GM19023 (cell line): ENCODE data around the gene PLPP2.

Experiments used
- ATAC-seq: cut with Tn5 transposase; IDR thresholded peaks from one replicate; pipeline ENCODE4 v1.9.1; 2021; ENCODE audit warnings: mild to moderate bottlenecking, moderate library complexity; ENCODE audit not compliant: unreplicated experiment

The PLPP2 gene

GRCh38 chr19:294341-294945 is 3.2 kb upstream of the PLPP2 start:
- ATAC-seq: no peak

GRCh38 chr19:293436-294110 is 2.4 kb upstream of the PLPP2 start:
- no peak for ATAC-seq

- ATAC-seq: no peak
Observed at GRCh38 chr19:292951-293350, 1.7 kb upstream of the PLPP2 start.

GRCh38 chr19:292281-292884 is 1.2 kb upstream of the PLPP2 start:
- no peak for ATAC-seq

GRCh38 chr19:291561-292280 is 518 bp upstream of the PLPP2 start:
- no peak for ATAC-seq

- no peak for ATAC-seq
Observed at GRCh38 chr19:290372-291005, 714 bp downstream of the PLPP2 start.

- ATAC-seq: no peak
Observed at GRCh38 chr19:289651-290371, 1.4 kb downstream of the PLPP2 start.

- ATAC-seq: no peak
Observed at GRCh38 chr19:288911-289310, 2.3 kb downstream of the PLPP2 start.

GRCh38 chr19:287381-287871 is 3.8 kb downstream of the PLPP2 start:
- no peak for ATAC-seq

GRCh38 chr19:283395-283794 is 7.8 kb downstream of the PLPP2 start:
- ATAC-seq: no peak

- no peak for ATAC-seq
Observed at GRCh38 chr19:282501-282900, 8.7 kb downstream of the PLPP2 start.

GRCh38 chr19:281992-282391 is 9.2 kb downstream of the PLPP2 start:
- no peak for ATAC-seq

- ATAC-seq: no peak
Observed at GRCh38 chr19:281156-281853, 9.9 kb downstream of the PLPP2 start.

- no peak for ATAC-seq
Observed at GRCh38 chr19:280541-281009, 10.6 kb downstream of the PLPP2 start.

GRCh38 chr19:279656-280055 is 11.5 kb downstream of the PLPP2 start:
- ATAC-seq: no peak

- no peak for ATAC-seq
Observed at GRCh38 chr19:279231-279630, 12.0 kb downstream of the PLPP2 start.

- ATAC-seq: no peak
Observed at GRCh38 chr19:277581-278165, 13.5 kb downstream of the PLPP2 start.

- ATAC-seq: no peak
Observed at GRCh38 chr19:277131-277530, 14.1 kb downstream of the PLPP2 start.

GRCh38 chr19:275958-276646 is 15.1 kb downstream of the PLPP2 start:
- ATAC-seq: no peak
